CD14-positive monocyte (primary cell): ENCODE measurements around the gene SRD5A1. TPM values are rescaled to one million over a fixed set of nuclear protein-coding genes. Genes with fewer than 3 reads are reported as not detected.
A peak's percentile ranks its signal among the peaks of the same experiment; 100 is the strongest.
"Not testable (repeated sequence)": the region's sequence is repeated elsewhere in the genome, so short reads cannot be mapped to it uniquely, and the experiment has no call there.

Experiments used
- DNase-seq, 3 donors: peaks; one replicate each; pipeline ENCODE4 v3.0.0-alpha.2; 2011 to 2022
- H2AFZ ChIP-seq: 2 replicates; pipeline ENCODE4 v1.6.0; 2012; ENCODE audit warnings: mild to moderate bottlenecking, low read depth, low read length, inconsistent platforms; ENCODE audit not compliant: insufficient read depth, poor library complexity, severe bottlenecking
- H3K27ac ChIP-seq, 2 donors: 1 replicate in 1 of 2; 2 replicates in 1 of 2; pipeline ENCODE4 v1.5.1; 2012 to 2013; ENCODE audit warnings: low read length in 2 of 2, control low read depth in 1 of 2, inconsistent platforms in 1 of 2, low read depth in 1 of 2, mild to moderate bottlenecking in 1 of 2
- H3K27me3 ChIP-seq, 2 donors: one replicate each; pipeline versions ENCODE4 v1.6.0 to v1.6.1; 2011 to 2013; ENCODE audit warnings: low read length in 2 of 2; ENCODE audit not compliant: control insufficient read depth in 2 of 2, insufficient read depth in 2 of 2
- H3K36me3 ChIP-seq, 2 donors: replicated peaks in 1 of 2; 1 replicate in 1 of 2; 2 replicates in 1 of 2; pipeline versions ENCODE4 v1.5.1 to v1.6.1; 2012 to 2013; ENCODE audit warnings: low read length in 2 of 2, control low read depth in 1 of 2, inconsistent platforms in 1 of 2, mild to moderate bottlenecking in 1 of 2; ENCODE audit not compliant: insufficient read depth in 2 of 2, control insufficient read depth in 1 of 2
- H3K4me1 ChIP-seq, 2 donors: 1 replicate in 1 of 2; 2 replicates in 1 of 2; pipeline versions ENCODE4 v1.5.1 to v1.6.1; 2012 to 2013; ENCODE audit warnings: low read length in 2 of 2, control low read depth in 1 of 2, inconsistent platforms in 1 of 2, mild to moderate bottlenecking in 1 of 2, moderate library complexity in 1 of 2; ENCODE audit not compliant: insufficient read depth in 2 of 2, control insufficient read depth in 1 of 2
- H3K4me2 ChIP-seq: replicated peaks from 2 replicates; pipeline ENCODE3; 2012; ENCODE audit warnings: low read length, moderate library complexity, mild to moderate bottlenecking; ENCODE audit not compliant: poor library complexity, severe bottlenecking; ENCODE audit errors: extremely low read depth
- H3K4me3 ChIP-seq, 3 experiments: fragments of 200-600 bp in 1 of 3; sonication (generic) in 1 of 3; replicated peaks in 1 of 3; 1 replicate in 2 of 3; 2 replicates in 1 of 3; pipeline ENCODE4 v1.5.1; 2011 to 2013; ENCODE audit warnings: low read length in 3 of 3, mild to moderate bottlenecking in 3 of 3, control low read depth in 2 of 3, low read depth in 2 of 3, inconsistent platforms in 1 of 3, moderate library complexity in 1 of 3
- H3K79me2 ChIP-seq: 2 replicates; pipeline ENCODE4 v1.6.0; 2012; ENCODE audit warnings: mild to moderate bottlenecking, control low read depth, inconsistent platforms, low read length, moderate library complexity; ENCODE audit not compliant: insufficient read depth
- H3K9ac ChIP-seq: 2 replicates; pipeline ENCODE4 v1.6.0; 2017; ENCODE audit warnings: low read length, mild to moderate bottlenecking; ENCODE audit not compliant: insufficient read depth, poor library complexity, severe bottlenecking
- H3K9me3 ChIP-seq, 2 donors: replicated peaks in 1 of 2; 1 replicate in 1 of 2; 2 replicates in 1 of 2; pipeline versions ENCODE4 v1.5.1 to v1.6.1; 2012 to 2013; ENCODE audit warnings: low read length in 2 of 2, control low read depth in 1 of 2; ENCODE audit not compliant: control insufficient read depth in 1 of 2, insufficient read depth in 1 of 2
- H4K20me1 ChIP-seq: 2 replicates; pipeline ENCODE4 v1.6.0; 2012; ENCODE audit warnings: mild to moderate bottlenecking, low read length, control low read depth, moderate library complexity; ENCODE audit not compliant: insufficient read depth
- H3K27ac Mint-ChIP-seq, 7 donors: one replicate each; pipeline ENCODE4 v1.8.0; 2020; ENCODE audit warnings: mild to moderate bottlenecking in 7 of 7, mixed read lengths in 7 of 7, moderate library complexity in 6 of 7, inconsistent platforms in 2 of 7
- H3K27me3 Mint-ChIP-seq, 3 donors: one replicate each; pipeline ENCODE4 v1.8.0; 2021 to 2022; ENCODE audit warnings: low read depth in 3 of 3, mild to moderate bottlenecking in 3 of 3, mixed read lengths in 3 of 3, moderate library complexity in 3 of 3, inconsistent platforms in 1 of 3
- H3K36me3 Mint-ChIP-seq, 2 donors: one replicate each; pipeline ENCODE4 v1.8.0; 2020; ENCODE audit warnings: mixed read lengths in 2 of 2, inconsistent platforms in 1 of 2, mild to moderate bottlenecking in 1 of 2
- H3K4me1 Mint-ChIP-seq: one replicate; pipeline ENCODE4 v1.8.0; 2020; ENCODE audit warnings: mild to moderate bottlenecking, mixed read lengths
- H3K4me3 Mint-ChIP-seq, 2 donors: one replicate each; pipeline ENCODE4 v1.8.0; 2020; ENCODE audit warnings: mild to moderate bottlenecking in 2 of 2, mixed read lengths in 2 of 2, moderate library complexity in 1 of 2
- H3K9me3 Mint-ChIP-seq, 7 donors: one replicate each; pipeline ENCODE4 v1.8.0; 2020 to 2022; ENCODE audit warnings: mixed read lengths in 7 of 7, mild to moderate bottlenecking in 6 of 7, moderate library complexity in 6 of 7, inconsistent platforms in 2 of 7
- WGBS: methylation state at CpG from one replicate; pipeline ENCODE4 v1.1.5; 2013; ENCODE audit warnings: missing lambda C conversion rate; ENCODE audit not compliant: insufficient coverage; 5-methylcytosine and 5-hydroxymethylcytosine counted together
- intact Hi-C, 2 donors: fragments of 100-400 bp; cut with micrococcal nuclease; formaldehyde crosslinking; loops; one replicate each; pipeline versions ENCODE4 v1.15.0 to v1.15.1; 2023
- polyA plus RNA-seq, 3 donors: library from polyadenylated mRNA; depleted of rRNA in 1 of 3; unstranded in 2 of 3; stranded (reverse) in 1 of 3; fragments of 300-500 nt in 2 of 3; fragments of >200 nt in 1 of 3; fragmentation: Illumina TruSeq in 2 of 3; gene quantifications; 1 replicate in 2 of 3; 2 replicates in 1 of 3; pipeline ENCODE4 v1.2.3, GENCODE V29; 2012 to 2021
- TF ChIP-seq, protein P1 (sequence below): fragments of 200-600 bp; IDR thresholded peaks from one replicate; pipeline ENCODE4 v1.8.0; 2022; ENCODE audit warnings: antibody characterized with exemption, mild to moderate bottlenecking

SRD5A1 gene
- polyA plus RNA-seq, 3 donors, result 21.2 to 34.7 (median 26.0) TPM

GRCh38 chr5:6667648-6668047 is 34.4 kb downstream of the SRD5A1 start:
- Histone ChIP-seq H3K9ac (no peak overlapping the region), H3K4me3 (no peak overlapping the region), H3K27ac (no peak overlapping the region), H3K79me2 (no peaks in the 10 kb centered on the region), H3K36me3 (peaks cover 20 to 76% of the 10 kb centered on the region in 2 donors), H3K4me1 (no peaks in the 10 kb centered on the region), H2AFZ (no peak overlapping the region), H3K27me3 (no peaks in the 10 kb centered on the region), H4K20me1 (no peaks in the 10 kb centered on the region), H3K4me2 (no peak overlapping the region), H3K9me3 (no peaks in the 10 kb centered on the region)
- H3K36me3 Mint-ChIP-seq, result peaks cover 61 to 77% of the 10 kb centered on the region in 2 donors
- H3K9me3 Mint-ChIP-seq, result peaks cover 0 to 7% (median 2%) of the 10 kb centered on the region in 7 donors
- no peak for DNase-seq
- H3K4me3 Mint-ChIP-seq, result no peak overlapping the region
- intact Hi-C loops, result no loop called here
- no peak overlapping the region for H3K27ac Mint-ChIP-seq
- TF ChIP-seq, protein P1, sequence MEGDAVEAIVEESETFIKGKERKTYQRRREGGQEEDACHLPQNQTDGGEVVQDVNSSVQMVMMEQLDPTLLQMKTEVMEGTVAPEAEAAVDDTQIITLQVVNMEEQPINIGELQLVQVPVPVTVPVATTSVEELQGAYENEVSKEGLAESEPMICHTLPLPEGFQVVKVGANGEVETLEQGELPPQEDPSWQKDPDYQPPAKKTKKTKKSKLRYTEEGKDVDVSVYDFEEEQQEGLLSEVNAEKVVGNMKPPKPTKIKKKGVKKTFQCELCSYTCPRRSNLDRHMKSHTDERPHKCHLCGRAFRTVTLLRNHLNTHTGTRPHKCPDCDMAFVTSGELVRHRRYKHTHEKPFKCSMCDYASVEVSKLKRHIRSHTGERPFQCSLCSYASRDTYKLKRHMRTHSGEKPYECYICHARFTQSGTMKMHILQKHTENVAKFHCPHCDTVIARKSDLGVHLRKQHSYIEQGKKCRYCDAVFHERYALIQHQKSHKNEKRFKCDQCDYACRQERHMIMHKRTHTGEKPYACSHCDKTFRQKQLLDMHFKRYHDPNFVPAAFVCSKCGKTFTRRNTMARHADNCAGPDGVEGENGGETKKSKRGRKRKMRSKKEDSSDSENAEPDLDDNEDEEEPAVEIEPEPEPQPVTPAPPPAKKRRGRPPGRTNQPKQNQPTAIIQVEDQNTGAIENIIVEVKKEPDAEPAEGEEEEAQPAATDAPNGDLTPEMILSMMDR, result no peak
- no peaks in the 10 kb centered on the region for H3K4me1 Mint-ChIP-seq
- 100% methylated on average over 3 of the region's 5 CpGs for WGBS
- no peaks in the 10 kb centered on the region for H3K27me3 Mint-ChIP-seq

DNA sequence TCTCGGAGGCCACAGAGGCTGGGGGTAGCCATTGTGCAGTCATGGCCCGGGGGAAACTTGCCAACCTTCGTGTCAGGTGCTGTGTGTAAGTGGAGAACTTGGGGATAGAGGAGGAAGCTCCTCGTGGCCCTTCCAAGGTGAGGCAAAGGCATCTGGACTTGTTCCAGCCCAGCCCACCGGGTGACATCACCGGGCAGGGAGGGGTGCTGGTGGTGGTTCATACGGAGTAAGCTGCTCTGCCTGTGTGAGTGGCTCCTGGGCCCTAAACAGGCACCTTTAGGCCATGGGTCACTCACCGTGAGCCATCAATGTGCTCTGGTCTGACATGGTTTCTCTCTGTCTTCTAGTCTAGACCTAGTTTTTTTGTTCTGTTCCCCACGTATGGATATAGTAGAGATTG is 35.5 kb downstream of the SRD5A1 start:
- H3K9ac ChIP-seq, H3K4me1 Mint-ChIP-seq, H3K79me2 ChIP-seq, H4K20me1 ChIP-seq, H3K4me3 Mint-ChIP-seq, H3K4me3 ChIP-seq, H3K4me1 ChIP-seq, H3K27ac ChIP-seq, H3K27me3 ChIP-seq, intact Hi-C loops, H3K4me2 ChIP-seq, H3K9me3 ChIP-seq, H3K27me3 Mint-ChIP-seq, H3K9me3 Mint-ChIP-seq, DNase-seq, H2AFZ ChIP-seq: not testable (repeated sequence)
- Mint-ChIP-seq H3K36me3 (peaks cover 60 to 77% of the 10 kb centered on the region in 2 donors), H3K27ac (peak overlapping the region in 2 of 7 donors; percentile 25 to 66)
- 90% methylated on average over 7 of the region's 9 CpGs for WGBS
- H3K36me3 ChIP-seq, result peaks cover 14 to 72% of the 10 kb centered on the region in 2 donors
